HEK293 (cell line): Measurements from ENCODE around the gene PDCD7.

Experiments
- CTCF ChIA-PET: fragments of 350-600 bp; formaldehyde crosslinking; extraction: SDS; loops from one replicate; lab custom pipeline; 2021; ENCODE audit warnings: antibody characterized with exemption; lab: Yijun Ruan, JAX
- POLR2A ChIA-PET: fragments of 300-600 bp; formaldehyde crosslinking; extraction: SDS; loops from one replicate; lab custom pipeline; 2020; ENCODE audit warnings: antibody characterized with exemption, inconsistent platforms; lab: Yijun Ruan, JAX
- H3K27ac ChIP-seq: fragments of 200-500 bp; sonication (Bioruptor generic); 2 replicates; pipeline ENCODE4 v1.5.1; 2014; ENCODE audit warnings: low read depth, low read length, control low read depth, inconsistent platforms; ENCODE audit errors: extremely low read depth
- H3K36me3 ChIP-seq, 2 experiments: fragments of 200-500 bp in 1 of 2; sonication (Bioruptor generic) in 1 of 2; 1 replicate in 1 of 2; 2 replicates in 1 of 2; pipeline ENCODE4 v1.5.1; 2014 to 2017; ENCODE audit warnings: inconsistent platforms in 2 of 2, low read length in 2 of 2; ENCODE audit not compliant: control insufficient read depth in 2 of 2, insufficient read depth in 1 of 2
- H3K4me1 ChIP-seq: fragments of 200-500 bp; sonication (Bioruptor generic); 2 replicates; pipeline ENCODE4 v1.5.1; 2014; ENCODE audit warnings: mild to moderate bottlenecking, low read length, inconsistent platforms; ENCODE audit not compliant: control insufficient read depth, insufficient read depth
- H3K4me3 ChIP-seq: 2 replicates; pipeline ENCODE4 v1.5.1; 2011; ENCODE audit warnings: low read depth, mild to moderate bottlenecking, control low read depth, low read length, moderate library complexity
- H3K9me3 ChIP-seq: fragments of 200-500 bp; sonication (Bioruptor generic); 2 replicates; pipeline ENCODE4 v1.5.1; 2014; ENCODE audit warnings: low read depth, low read length, inconsistent platforms; ENCODE audit not compliant: control insufficient read depth, insufficient read depth
- IKZF3 ChIP-seq: fragments of 450-650 bp; IDR thresholded peaks from 2 replicates; pipeline ENCODE4 v1.5.0; 2018; ENCODE audit warnings: missing biosample characterization, mild to moderate bottlenecking, missing genetic modification characterization, moderate library complexity
- PRDM4 ChIP-seq: fragments of 450-650 bp; formaldehyde crosslinking; IDR thresholded peaks from 2 replicates; pipeline ENCODE4 v1.5.1; 2017; ENCODE audit warnings: missing biosample characterization, missing genetic modification characterization
- SCRT1 ChIP-seq: fragments of 450-650 bp; formaldehyde crosslinking; IDR thresholded peaks from 2 replicates; pipeline ENCODE4 v1.5.1; 2016; ENCODE audit warnings: missing biosample characterization, missing genetic modification characterization, borderline replicate concordance
- ZNF10 ChIP-seq: fragments of 450-650 bp; formaldehyde crosslinking; IDR thresholded peaks from 2 replicates; pipeline ENCODE4 v1.5.1; 2017; ENCODE audit warnings: missing biosample characterization, missing genetic modification characterization
- ZNF18 ChIP-seq: fragments of 450-650 bp; formaldehyde crosslinking; IDR thresholded peaks from 2 replicates; pipeline ENCODE4 v1.5.1; 2016; ENCODE audit warnings: missing biosample characterization, missing genetic modification characterization
- ZNF184 ChIP-seq: fragments of 450-650 bp; IDR thresholded peaks from 2 replicates; pipeline ENCODE4 v1.5.1; 2018; ENCODE audit warnings: missing biosample characterization, mild to moderate bottlenecking, missing genetic modification characterization
- ZNF2 ChIP-seq: fragments of 450-650 bp; formaldehyde crosslinking; IDR thresholded peaks from 2 replicates; pipeline ENCODE4 v1.5.1; 2016; ENCODE audit warnings: missing biosample characterization, missing genetic modification characterization
- ZNF26 ChIP-seq: fragments of 450-650 bp; formaldehyde crosslinking; IDR thresholded peaks from 2 replicates; pipeline ENCODE4 v1.5.1; 2016; ENCODE audit warnings: missing biosample characterization, missing genetic modification characterization
- ZNF341 ChIP-seq: fragments of 450-650 bp; formaldehyde crosslinking; IDR thresholded peaks from 2 replicates; pipeline ENCODE4; 2016; ENCODE audit warnings: low read depth, missing biosample characterization, missing genetic modification characterization
- ZNF362 ChIP-seq: fragments of 450-650 bp; formaldehyde crosslinking; IDR thresholded peaks from 2 replicates; pipeline ENCODE4 v1.5.1; 2016; ENCODE audit warnings: missing biosample characterization, missing genetic modification characterization
- ZNF398 ChIP-seq: fragments of 450-650 bp; formaldehyde crosslinking; IDR thresholded peaks from 2 replicates; pipeline ENCODE4 v1.5.1; 2017; ENCODE audit warnings: missing biosample characterization, missing genetic modification characterization
- ZNF529 ChIP-seq: fragments of 450-650 bp; formaldehyde crosslinking; IDR thresholded peaks from 2 replicates; pipeline ENCODE4 v1.5.1; 2017; ENCODE audit warnings: missing genetic modification characterization, missing biosample characterization; ENCODE audit not compliant: insufficient replicate concordance
- ZNF596 ChIP-seq: fragments of 450-650 bp; IDR thresholded peaks from 2 replicates; pipeline ENCODE4 v1.5.0; 2018; ENCODE audit warnings: missing biosample characterization, mild to moderate bottlenecking, missing genetic modification characterization, moderate library complexity
- ZNF664 ChIP-seq: fragments of 450-650 bp; formaldehyde crosslinking; IDR thresholded peaks from 2 replicates; pipeline ENCODE4 v1.5.1; 2016; ENCODE audit warnings: missing biosample characterization, missing genetic modification characterization
- ZNF791 ChIP-seq: fragments of 450-650 bp; formaldehyde crosslinking; IDR thresholded peaks from 2 replicates; pipeline ENCODE4 v1.5.1; 2016; ENCODE audit warnings: missing biosample characterization, missing genetic modification characterization
- ZNF792 ChIP-seq: fragments of 450-650 bp; formaldehyde crosslinking; IDR thresholded peaks from 2 replicates; pipeline ENCODE4 v1.5.1; 2016; ENCODE audit warnings: missing biosample characterization, missing genetic modification characterization
- ZNF830 ChIP-seq: fragments of 450-650 bp; IDR thresholded peaks from 2 replicates; pipeline ENCODE4 v1.5.0; 2018; ENCODE audit warnings: missing biosample characterization, missing genetic modification characterization, low read depth, mild to moderate bottlenecking, moderate library complexity
- ZSCAN4 ChIP-seq: fragments of 450-650 bp; formaldehyde crosslinking; IDR thresholded peaks from 2 replicates; pipeline ENCODE4 v1.5.1; 2017; ENCODE audit warnings: missing biosample characterization, missing genetic modification characterization

PDCD7 gene

GRCh38 chr15:65180167-65180566 is 46.6 kb upstream of the PDCD7 start:
- Histone ChIP-seq H3K4me3 (no peak overlapping the region), H3K9me3 (no peaks in the 10 kb centered on the region), H3K27ac (no peak overlapping the region), H3K4me1 (no peaks in the 10 kb centered on the region), H3K36me3 (peaks cover 24 to 42% of the 10 kb centered on the region in 2 experiments)
- no peak for TF ChIP-seq ZNF529 (tag by site-specific recombination)
- no peak for TF ChIP-seq PRDM4 (tag by site-specific recombination)
- TF ChIP-seq ZNF10 (tag by site-specific recombination), result no peak
- TF ChIP-seq ZNF18, result no peak
- TF ChIP-seq ZNF26 (tag by site-specific recombination), result no peak
- no peak for TF ChIP-seq ZNF791 (tag by site-specific recombination)
- no peak for TF ChIP-seq ZNF664 (tag by site-specific recombination)
- TF ChIP-seq ZNF830 (tag by site-specific recombination), result no peak
- TF ChIP-seq ZNF792 (tag by site-specific recombination), result no peak
- no peak for TF ChIP-seq IKZF3 (tag by site-specific recombination)
- no peak for TF ChIP-seq SCRT1 (tag by site-specific recombination)
- TF ChIP-seq ZNF341 (tag by site-specific recombination), result no peak
- no peak for TF ChIP-seq ZSCAN4 (tag by site-specific recombination)
- no peak for TF ChIP-seq ZNF2 (tag by site-specific recombination)
- TF ChIP-seq ZNF398 (tag by site-specific recombination), result no peak
- TF ChIP-seq ZNF362, result no peak
- TF ChIP-seq ZNF596, result no peak
- no peak for TF ChIP-seq ZNF184 (tag by site-specific recombination)
- POLR2A ChIA-PET, result no interaction called here
- CTCF ChIA-PET, result interaction anchor here (0.6 kb wide), 1 partner anchor 149 kb away, joined by 3 read pairs; no protein-coding TSS in a partner anchor
